ENCODE results near the gene SH2D4B. TPM values are rescaled to one million over a fixed set of nuclear protein-coding genes. Genes with fewer than 3 reads are reported as not detected.

Gene SH2D4B
- total and polyA plus RNA-seq, 3 experiments from 2014 or later: 0.11 to 0.13 TPM; not detected in 1

GRCh38 chr10:80555415-80555814 is 17.7 kb downstream of the SH2D4B start:
- no peaks in the 10 kb centered on the region for H3K9me3 Mint-ChIP-seq
- no peaks in the 10 kb centered on the region for H3K4me1 ChIP-seq (ENCODE audit: insufficient read depth, low read length)
- peaks cover 5 to 23% of the 10 kb centered on the region in 2 donors for H3K27me3 Mint-ChIP-seq
- no peak for DNase-seq
- H3K4me3 ChIP-seq (ENCODE audit: low read length): no peak overlapping the region
- no peak overlapping the region for H3K4me3 Mint-ChIP-seq
- peak overlapping the region in 2 of 8 donors; percentile 11 to 55 for H3K27ac Mint-ChIP-seq
- H3K4me1 Mint-ChIP-seq: no peaks in the 10 kb centered on the region
- H3K27me3 ChIP-seq (ENCODE audit: insufficient read depth, low read length, poor library complexity, severe bottlenecking): no peaks in the 10 kb centered on the region
- H3K9me3 ChIP-seq (ENCODE audit: low read length): no peaks in the 10 kb centered on the region
- H3K36me3 Mint-ChIP-seq: no peaks in the 10 kb centered on the region
- H3K36me3 ChIP-seq (ENCODE audit: insufficient read depth, low read length): no peaks in the 10 kb centered on the region
- ChIA-PET POLR2A (no interaction called here), CTCF (no interaction called here)
- H3K27ac ChIP-seq (ENCODE audit: low read depth, low read length): no peak overlapping the region

- H3K4me3 ChIP-seq (ENCODE audit: low read length): no peak overlapping the region
- no peak for DNase-seq
- Mint-ChIP-seq H3K36me3 (no peaks in the 10 kb centered on the region), H3K27ac (no peak overlapping the region), H3K9me3 (no peaks in the 10 kb centered on the region), H3K4me3 (no peak overlapping the region), H3K4me1 (no peaks in the 10 kb centered on the region), H3K27me3 (peaks cover 4 to 23% of the 10 kb centered on the region in 2 donors)
- H3K27me3 ChIP-seq (ENCODE audit: insufficient read depth, low read length, poor library complexity, severe bottlenecking): no peaks in the 10 kb centered on the region
- H3K27ac ChIP-seq (ENCODE audit: low read depth, low read length): no peak overlapping the region
- CTCF ChIA-PET: no interaction called here
- H3K36me3 ChIP-seq (ENCODE audit: insufficient read depth, low read length): no peaks in the 10 kb centered on the region
- H3K9me3 ChIP-seq (ENCODE audit: low read length): no peaks in the 10 kb centered on the region
- no peaks in the 10 kb centered on the region for H3K4me1 ChIP-seq (ENCODE audit: insufficient read depth, low read length)
- POLR2A ChIA-PET: no interaction called here
Observed at GRCh38 chr10:80561950-80562349, 24.2 kb downstream of the SH2D4B start.

GRCh38 chr10:80567292-80567691 is 29.6 kb downstream of the SH2D4B start:
- Mint-ChIP-seq H3K36me3 (no peaks in the 10 kb centered on the region), H3K9me3 (no peaks in the 10 kb centered on the region), H3K4me1 (no peaks in the 10 kb centered on the region), H3K27me3 (peaks cover 8 to 50% of the 10 kb centered on the region in 2 donors), H3K27ac (no peak overlapping the region), H3K4me3 (no peak overlapping the region)
- ChIA-PET CTCF (no interaction called here), POLR2A (no interaction called here)
- Histone ChIP-seq H3K4me3 (ENCODE audit: low read length) (no peak overlapping the region), H3K27ac (ENCODE audit: low read depth, low read length) (no peak overlapping the region), H3K36me3 (ENCODE audit: insufficient read depth, low read length) (no peaks in the 10 kb centered on the region), H3K9me3 (ENCODE audit: low read length) (no peaks in the 10 kb centered on the region), H3K27me3 (ENCODE audit: insufficient read depth, low read length, poor library complexity, severe bottlenecking) (peaks cover 5% of the 10 kb centered on the region), H3K4me1 (ENCODE audit: insufficient read depth, low read length) (no peaks in the 10 kb centered on the region)
- no peak for DNase-seq

- peaks cover 5% of the 10 kb centered on the region for H3K27me3 ChIP-seq (ENCODE audit: insufficient read depth, low read length, poor library complexity, severe bottlenecking)
- CTCF ChIA-PET: interaction anchor here (0.7 kb wide), 1 partner anchor 9 kb away, joined by 3 read pairs; no protein-coding TSS in a partner anchor
- no peak overlapping the region for H3K27ac ChIP-seq (ENCODE audit: low read depth, low read length)
- no peak overlapping the region for H3K4me3 ChIP-seq (ENCODE audit: low read length)
- H3K4me3 Mint-ChIP-seq: no peak overlapping the region
- POLR2A ChIA-PET: no interaction called here
- no peaks in the 10 kb centered on the region for H3K4me1 ChIP-seq (ENCODE audit: insufficient read depth, low read length)
- peaks cover 6 to 39% of the 10 kb centered on the region in 2 donors for H3K27me3 Mint-ChIP-seq
- H3K4me1 Mint-ChIP-seq: no peaks in the 10 kb centered on the region
- H3K9me3 Mint-ChIP-seq: no peaks in the 10 kb centered on the region
- H3K36me3 ChIP-seq (ENCODE audit: insufficient read depth, low read length): no peaks in the 10 kb centered on the region
- H3K9me3 ChIP-seq (ENCODE audit: low read length): no peaks in the 10 kb centered on the region
- no peaks in the 10 kb centered on the region for H3K36me3 Mint-ChIP-seq
- H3K27ac Mint-ChIP-seq: peak overlapping the region in 1 of 8 donors; percentile 51
- no peak for DNase-seq
Observed at GRCh38 chr10:80569131-80569895, 31.6 kb downstream of the SH2D4B start.

GRCh38 chr10:80571352-80571751 is 33.6 kb downstream of the SH2D4B start:
- Histone ChIP-seq H3K27me3 (ENCODE audit: insufficient read depth, low read length, poor library complexity, severe bottlenecking) (peaks cover 5% of the 10 kb centered on the region), H3K4me3 (ENCODE audit: low read length) (no peak overlapping the region), H3K4me1 (ENCODE audit: insufficient read depth, low read length) (no peaks in the 10 kb centered on the region), H3K36me3 (ENCODE audit: insufficient read depth, low read length) (no peaks in the 10 kb centered on the region), H3K9me3 (ENCODE audit: low read length) (no peaks in the 10 kb centered on the region), H3K27ac (ENCODE audit: low read depth, low read length) (no peak overlapping the region)
- ChIA-PET CTCF (no interaction called here), POLR2A (no interaction called here)
- no peak for DNase-seq
- peaks cover 5 to 28% of the 10 kb centered on the region in 2 donors for H3K27me3 Mint-ChIP-seq
- no peaks in the 10 kb centered on the region for H3K9me3 Mint-ChIP-seq
- H3K4me1 Mint-ChIP-seq: no peaks in the 10 kb centered on the region
- no peak overlapping the region for H3K27ac Mint-ChIP-seq
- no peaks in the 10 kb centered on the region for H3K36me3 Mint-ChIP-seq
- no peak overlapping the region for H3K4me3 Mint-ChIP-seq

GRCh38 chr10:80579181-80579763 is 41.6 kb downstream of the SH2D4B start:
- Histone ChIP-seq H3K27ac (ENCODE audit: low read depth, low read length) (no peak overlapping the region), H3K36me3 (ENCODE audit: insufficient read depth, low read length) (no peaks in the 10 kb centered on the region), H3K4me1 (ENCODE audit: insufficient read depth, low read length) (no peaks in the 10 kb centered on the region), H3K4me3 (ENCODE audit: low read length) (no peak overlapping the region), H3K27me3 (ENCODE audit: insufficient read depth, low read length, poor library complexity, severe bottlenecking) (no peaks in the 10 kb centered on the region), H3K9me3 (ENCODE audit: low read length) (no peaks in the 10 kb centered on the region)
- Mint-ChIP-seq H3K4me1 (no peaks in the 10 kb centered on the region), H3K36me3 (peaks cover 0 to 4% (median 0%) of the 10 kb centered on the region in 3 donors), H3K4me3 (no peak overlapping the region), H3K9me3 (peaks cover 0 to 3% (median 2%) of the 10 kb centered on the region in 5 donors), H3K27ac (no peak overlapping the region), H3K27me3 (peaks cover 6 to 8% of the 10 kb centered on the region in 2 donors)
- CTCF ChIA-PET: no interaction called here
- no peak for DNase-seq
- POLR2A ChIA-PET: no interaction called here

DNA sequence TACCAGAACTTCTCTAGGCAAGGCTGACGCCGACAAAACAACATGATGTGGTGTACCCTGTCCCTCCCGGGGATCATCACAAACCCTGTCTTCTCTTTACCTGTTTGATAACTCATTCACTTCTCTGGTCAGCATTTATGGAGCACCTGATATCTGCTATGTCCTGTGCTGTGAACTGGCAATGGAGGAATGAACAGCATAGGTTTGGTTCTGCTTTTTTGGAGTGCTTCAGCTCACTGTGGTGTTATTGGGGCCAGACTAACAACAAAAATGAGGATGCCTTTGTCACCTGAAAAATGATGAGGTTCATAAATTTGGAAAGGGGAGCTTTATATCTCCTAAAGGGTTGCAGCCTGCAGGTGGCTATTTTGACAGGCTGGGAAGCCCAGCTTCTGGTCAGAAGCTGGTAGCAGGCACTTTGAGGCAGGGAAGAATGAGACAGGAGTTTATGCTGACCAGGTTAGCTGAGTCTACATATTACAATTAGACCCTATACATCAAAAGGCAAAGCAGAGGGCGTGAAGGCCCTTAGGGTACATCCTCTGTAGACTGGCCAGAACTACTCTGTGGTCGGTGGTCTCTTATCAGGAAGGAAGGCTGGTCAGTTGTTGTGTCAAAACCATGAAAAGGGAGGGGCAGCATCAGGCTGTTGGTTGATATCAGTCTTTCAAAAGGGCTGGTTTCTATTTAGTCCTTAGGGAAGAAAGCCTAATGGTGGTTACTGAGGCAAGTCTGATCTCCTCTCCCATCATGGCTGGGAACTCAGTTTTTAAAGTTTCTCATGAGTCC is 42.3 kb downstream of the SH2D4B start:
- H3K27me3 ChIP-seq (ENCODE audit: insufficient read depth, low read length, poor library complexity, severe bottlenecking): no peaks in the 10 kb centered on the region
- no peak for DNase-seq
- no peaks in the 10 kb centered on the region for H3K9me3 ChIP-seq (ENCODE audit: low read length)
- Mint-ChIP-seq H3K4me1 (no peaks in the 10 kb centered on the region), H3K4me3 (no peak overlapping the region), H3K27ac (no peak overlapping the region), H3K27me3 (peaks cover 6 to 8% of the 10 kb centered on the region in 2 donors), H3K9me3 (peaks cover 0 to 3% (median 2%) of the 10 kb centered on the region in 5 donors), H3K36me3 (peaks cover 0 to 4% (median 0%) of the 10 kb centered on the region in 3 donors)
- ChIA-PET CTCF (interaction anchor here (0.5 kb wide), 1 partner anchor 22 kb away, joined by 3 read pairs; no protein-coding TSS in a partner anchor), POLR2A (no interaction called here)
- no peak overlapping the region for H3K27ac ChIP-seq (ENCODE audit: low read depth, low read length)
- H3K4me3 ChIP-seq (ENCODE audit: low read length): no peak overlapping the region
- no peaks in the 10 kb centered on the region for H3K4me1 ChIP-seq (ENCODE audit: insufficient read depth, low read length)
- no peaks in the 10 kb centered on the region for H3K36me3 ChIP-seq (ENCODE audit: insufficient read depth, low read length)

All from CD8-positive, alpha-beta memory T cell (primary cell).